BLaER1 treated with 17β-estradiol and CSF1 and Interleukin-3, amounts not matched to agents 10 nM and 100 nM (cell line): ENCODE results near the gene PLXNC1.

Source experiments
- H3K27ac ChIP-seq, 11 experiments: shearing (Covaris generic); formaldehyde crosslinking; 2 replicates each; pipeline ENCODE4 v1.8.1; 2022
- H3K27me3 ChIP-seq, 11 experiments: shearing (Covaris generic); formaldehyde crosslinking; 2 replicates each; pipeline ENCODE4 v1.8.1; 2022
- H3K36me3 ChIP-seq, 11 experiments: shearing (Covaris generic); formaldehyde crosslinking; 2 replicates each; pipeline ENCODE4 v1.8.1; 2022
- H3K4me1 ChIP-seq, 10 experiments: shearing (Covaris generic); formaldehyde crosslinking; 2 replicates each; pipeline ENCODE4 v1.8.1; 2022
- H3K4me2 ChIP-seq, 11 experiments: shearing (Covaris generic); formaldehyde crosslinking; 2 replicates each; pipeline ENCODE4 v1.8.1; 2022
- H3K4me3 ChIP-seq, 10 experiments: shearing (Covaris generic); formaldehyde crosslinking; 2 replicates each; pipeline ENCODE4 v1.8.1; 2022
- H3K9ac ChIP-seq, 11 experiments: shearing (Covaris generic); formaldehyde crosslinking; 2 replicates each; pipeline ENCODE4 v1.8.1; 2022
- H3K9me3 ChIP-seq, 11 experiments: shearing (Covaris generic); formaldehyde crosslinking; replicated peaks in 1 of 11; 2 replicates each; pipeline ENCODE4 v1.8.1; 2022
- H4K20me1 ChIP-seq, 11 experiments: shearing (Covaris generic); formaldehyde crosslinking; 2 replicates each; pipeline ENCODE4 v1.8.1; 2022
- Cebpa-rat ChIP-seq, 11 experiments: shearing (Covaris generic); IDR thresholded peaks; 2 replicates each; pipeline ENCODE4 v1.8.1; 2022

PLXNC1 gene

DNA sequence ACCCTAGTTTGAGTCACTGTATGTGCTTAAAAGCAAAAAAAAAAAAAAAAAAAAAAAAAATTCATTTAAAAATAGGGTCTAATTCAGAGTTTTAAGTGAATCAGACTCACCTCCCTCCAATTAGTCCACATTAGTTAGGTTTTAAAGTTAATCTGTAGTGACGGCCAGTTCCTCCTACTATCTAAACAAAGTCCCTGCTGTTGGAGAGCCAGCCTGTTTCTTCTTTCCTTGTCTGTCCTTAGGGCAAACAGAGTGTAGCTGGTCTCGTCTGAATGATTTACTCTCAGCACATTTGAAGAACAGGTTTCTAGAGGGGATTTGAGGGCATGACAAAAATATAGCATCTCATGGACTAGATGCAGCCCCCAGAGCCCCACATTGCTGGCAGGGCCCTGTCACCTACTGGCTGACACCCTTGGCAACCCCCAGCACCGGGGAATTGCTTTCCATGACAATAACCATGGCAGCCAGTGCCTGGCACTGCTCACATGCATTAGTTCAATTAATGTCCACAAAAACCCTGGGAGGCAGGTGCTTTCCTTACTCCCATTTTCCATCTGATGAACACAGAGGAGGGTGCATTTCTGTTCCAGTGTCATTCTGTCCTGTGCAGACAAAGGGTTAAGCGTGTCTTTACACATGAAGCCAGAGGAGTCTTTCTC, 138.3 kb downstream of the PLXNC1 start:
- H3K9me3 ChIP-seq = no peaks in the 10 kb centered on the region
- no peaks in the 10 kb centered on the region; a peak in 1 of 22 replicates for H4K20me1 ChIP-seq
- H3K4me3 ChIP-seq = no peak overlapping the region
- H3K27me3 ChIP-seq = no peaks in the 10 kb centered on the region
- H3K36me3 ChIP-seq = peaks cover 0 to 43% (median 0%) of the 10 kb centered on the region in 11 experiments; a peak in 7 of 22 replicates
- TF ChIP-seq Cebpa-rat (IDR thresholded peaks at IDR 0.05) = no peak
- H3K4me2 ChIP-seq = peak overlapping the region in 7 of 11 experiments; percentile 13 to 46 (median 23); a peak in 8 of 22 replicates
- H3K27ac ChIP-seq = no peak overlapping the region
- H3K4me1 ChIP-seq = peaks cover 12 to 50% (median 34%) of the 10 kb centered on the region in 10 experiments
- no peak overlapping the region for H3K9ac ChIP-seq

- Histone ChIP-seq H3K9ac (no peak overlapping the region), H3K9me3 (no peaks in the 10 kb centered on the region), H3K27me3 (no peaks in the 10 kb centered on the region), H3K4me3 (no peak overlapping the region), H4K20me1 (no peaks in the 10 kb centered on the region; a peak in 1 of 22 replicates), H3K4me1 (peaks cover 8 to 48% (median 31%) of the 10 kb centered on the region in 10 experiments), H3K36me3 (peaks cover 0 to 43% (median 0%) of the 10 kb centered on the region in 11 experiments; a peak in 6 of 22 replicates), H3K4me2 (peak overlapping the region in 7 of 11 experiments; percentile 13 to 46 (median 23); a peak in 8 of 22 replicates), H3K27ac (no peak overlapping the region)
- TF ChIP-seq Cebpa-rat (IDR thresholded peaks at IDR 0.05) = no peak
Measured at GRCh38 chr12:94287245-94287628, 138.9 kb downstream of the PLXNC1 start.

- Histone ChIP-seq H3K9ac (no peak overlapping the region), H3K4me1 (peaks cover 0 to 32% (median 21%) of the 10 kb centered on the region in 10 experiments; a peak in 11 of 20 replicates), H3K9me3 (no peaks in the 10 kb centered on the region), H3K36me3 (peaks cover 0 to 45% (median 1%) of the 10 kb centered on the region in 11 experiments; a peak in 10 of 22 replicates), H4K20me1 (no peaks in the 10 kb centered on the region; a peak in 1 of 22 replicates), H3K27ac (no peak overlapping the region), H3K4me3 (no peak overlapping the region), H3K4me2 (peak overlapping the region in 5 of 11 experiments; percentile 7 to 38 (median 37); a peak in 9 of 22 replicates), H3K27me3 (no peaks in the 10 kb centered on the region)
- TF ChIP-seq Cebpa-rat (IDR thresholded peaks at IDR 0.05) = no peak
Measured at GRCh38 chr12:94289461-94290312, 141.3 kb downstream of the PLXNC1 start.

DNA sequence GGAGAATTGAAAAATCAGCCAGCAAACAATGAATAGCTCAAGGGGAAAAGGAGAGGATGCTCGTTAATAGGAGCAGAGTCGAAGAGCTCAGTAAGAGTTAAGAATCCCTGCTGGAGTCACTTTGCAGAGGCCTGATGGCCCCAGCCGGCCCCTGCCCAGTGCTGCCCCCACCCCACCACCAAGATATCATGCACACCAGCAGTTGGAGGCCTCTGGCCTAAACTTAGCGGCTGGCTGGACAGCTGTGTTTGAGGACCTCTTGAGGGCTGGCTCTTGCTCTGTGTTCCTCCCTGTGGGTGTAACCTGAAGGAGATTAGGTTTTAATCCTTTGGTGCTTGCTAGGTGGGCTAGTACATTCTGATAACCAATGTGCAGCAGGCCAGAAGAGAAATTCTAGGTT, 142.0 kb downstream of the PLXNC1 start:
- Histone ChIP-seq H3K4me3 (no peak overlapping the region), H3K9me3 (no peaks in the 10 kb centered on the region), H3K27me3 (no peaks in the 10 kb centered on the region), H3K27ac (no peak overlapping the region), H3K4me2 (peak overlapping the region in 1 of 11 experiments; percentile 7; a peak in 5 of 22 replicates), H4K20me1 (no peaks in the 10 kb centered on the region; a peak in 1 of 22 replicates), H3K4me1 (peaks cover 0 to 32% (median 21%) of the 10 kb centered on the region in 10 experiments; a peak in 11 of 20 replicates), H3K36me3 (peaks cover 2 to 45% (median 8%) of the 10 kb centered on the region in 11 experiments; a peak in 17 of 22 replicates), H3K9ac (no peak overlapping the region)
- TF ChIP-seq Cebpa-rat (IDR thresholded peaks at IDR 0.05) = no peak

GRCh38 chr12:94297096-94297699, 148.8 kb downstream of the PLXNC1 start:
- no peaks in the 10 kb centered on the region for H4K20me1 ChIP-seq
- H3K9me3 ChIP-seq = peaks cover 6 to 24% (median 18%) of the 10 kb centered on the region in 11 experiments; a peak in 20 of 22 replicates
- no peaks in the 10 kb centered on the region for H3K27me3 ChIP-seq
- peaks cover 12 to 21% (median 15%) of the 10 kb centered on the region in 10 experiments; a peak in 17 of 20 replicates for H3K4me1 ChIP-seq
- no peak overlapping the region for H3K27ac ChIP-seq
- H3K4me2 ChIP-seq = peak overlapping the region; percentile 37 to 66 (median 56)
- no peak overlapping the region for H3K9ac ChIP-seq
- TF ChIP-seq Cebpa-rat (IDR thresholded peaks at IDR 0.05) = no peak
- no peak overlapping the region; a peak in 1 of 20 replicates for H3K4me3 ChIP-seq
- peaks cover 31 to 68% (median 52%) of the 10 kb centered on the region in 11 experiments for H3K36me3 ChIP-seq

GRCh38 chr12:94297876-94298505, 149.6 kb downstream of the PLXNC1 start:
- H3K4me3 ChIP-seq = no peak overlapping the region
- no peak for TF ChIP-seq Cebpa-rat (IDR thresholded peaks at IDR 0.05)

GRCh38 chr12:94299846-94300245, 151.5 kb downstream of the PLXNC1 start:
- Histone ChIP-seq H3K9me3 (peaks cover 6 to 24% (median 18%) of the 10 kb centered on the region in 11 experiments; a peak in 20 of 22 replicates), H3K27me3 (no peaks in the 10 kb centered on the region), H3K4me2 (no peak overlapping the region), H3K4me1 (peaks cover 12 to 21% (median 15%) of the 10 kb centered on the region in 10 experiments; a peak in 17 of 20 replicates), H3K9ac (no peak overlapping the region), H3K27ac (no peak overlapping the region), H3K4me3 (no peak overlapping the region), H3K36me3 (peaks cover 41 to 90% (median 67%) of the 10 kb centered on the region in 11 experiments), H4K20me1 (no peaks in the 10 kb centered on the region)
- no peak for TF ChIP-seq Cebpa-rat (IDR thresholded peaks at IDR 0.05)

More at GRCh38 chr12:94297876-94298505, 149.6 kb downstream of the PLXNC1 start:
- peaks cover 6 to 24% (median 18%) of the 10 kb centered on the region in 11 experiments; a peak in 20 of 22 replicates for H3K9me3 ChIP-seq
- no peak overlapping the region for H3K9ac ChIP-seq
- H3K4me1 ChIP-seq = peaks cover 12 to 21% (median 15%) of the 10 kb centered on the region in 10 experiments; a peak in 17 of 20 replicates
- peaks cover 31 to 75% (median 58%) of the 10 kb centered on the region in 11 experiments for H3K36me3 ChIP-seq
- no peaks in the 10 kb centered on the region for H4K20me1 ChIP-seq
- H3K27me3 ChIP-seq = no peaks in the 10 kb centered on the region
- peak overlapping the region in 10 of 11 experiments; percentile 42 to 66 (median 56); a peak in 17 of 22 replicates for H3K4me2 ChIP-seq
- no peak overlapping the region for H3K27ac ChIP-seq

DNA sequence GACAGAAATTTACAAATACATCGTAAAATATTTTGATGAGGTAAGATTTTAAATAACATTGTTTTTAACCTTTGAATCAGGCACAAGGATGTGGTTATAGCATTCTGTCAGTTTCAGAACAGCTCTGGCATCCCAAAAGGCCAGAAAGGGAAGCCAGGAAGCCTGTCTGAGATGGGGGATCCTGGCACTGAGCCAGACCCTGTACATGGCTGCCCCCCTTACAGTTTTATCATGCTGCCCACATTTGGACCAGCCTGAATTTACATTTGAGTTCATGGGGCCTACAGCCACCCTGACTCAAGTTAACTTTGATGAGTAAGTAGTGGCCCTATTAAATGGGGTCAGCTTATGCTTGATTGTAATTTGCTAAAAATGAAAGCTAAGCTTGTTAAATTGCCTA, 155.6 kb downstream of the PLXNC1 start:
- no peak for TF ChIP-seq Cebpa-rat (IDR thresholded peaks at IDR 0.05)
- Histone ChIP-seq H3K4me2 (no peak overlapping the region), H3K4me1 (peaks cover 0 to 4% (median 0%) of the 10 kb centered on the region in 10 experiments; a peak in 4 of 20 replicates), H4K20me1 (no peaks in the 10 kb centered on the region), H3K9ac (no peak overlapping the region), H3K9me3 (peaks cover 6 to 17% (median 10%) of the 10 kb centered on the region in 11 experiments; a peak in 20 of 22 replicates), H3K4me3 (no peak overlapping the region), H3K36me3 (peaks cover 60 to 99% (median 84%) of the 10 kb centered on the region in 11 experiments), H3K27ac (no peak overlapping the region), H3K27me3 (no peaks in the 10 kb centered on the region)
